Bronchial epithelial cell (primary cell): ENCODE results near the gene MYPN. TPM values are rescaled to one million over a fixed set of nuclear protein-coding genes. Genes with fewer than 3 reads are reported as not detected.

Experiments
- DNase-seq: peaks from one replicate; pipeline ENCODE4 v3.0.0-alpha.2; 2010; ENCODE audit warnings: low read depth
- FAIRE-seq: peaks from 2 replicates; lab custom pipeline; 2011; peaks lifted over from hg19 to GRCh38; lab: Jason Lieb, UNC
- H3K27me3 ChIP-seq: 2 replicates; pipeline ENCODE4 v1.5.1; 2011; ENCODE audit warnings: low read length; ENCODE audit not compliant: control insufficient read depth, insufficient read depth
- H3K36me3 ChIP-seq: 2 replicates; pipeline ENCODE4 v1.5.1; 2011; ENCODE audit warnings: low read length; ENCODE audit not compliant: control insufficient read depth, insufficient read depth
- H3K4me3 ChIP-seq: 2 replicates; pipeline ENCODE4 v1.5.1; 2011; ENCODE audit warnings: mild to moderate bottlenecking, low read depth, low read length, control low read depth
- CTCF ChIP-seq: IDR thresholded peaks from 2 replicates; pipeline ENCODE4 v1.5.1; 2011; ENCODE audit warnings: mild to moderate bottlenecking, moderate library complexity, low read length, control low read depth, inconsistent platforms; ENCODE audit not compliant: insufficient read depth, severe bottlenecking
- total RNA-seq: library from RNA; depleted of rRNA; stranded (reverse); fragments of >200 nt; gene quantifications from 2 replicates; pipeline ENCODE4 v1.2.1, GENCODE V29; 2014

Gene MYPN
- total RNA-seq, 1 donor from 2014 or later = not detected

- H3K36me3 ChIP-seq = no peaks in the 10 kb centered on the region
- DNase-seq (no peak), FAIRE-seq (no peak)
- TF ChIP-seq CTCF = no peak
- no peak overlapping the region for H3K4me3 ChIP-seq
- no peaks in the 10 kb centered on the region for H3K27me3 ChIP-seq
Measured at GRCh38 chr10:68144709-68145108, 35.4 kb downstream of the MYPN start.

- no peak for FAIRE-seq
- no peak for DNase-seq
- no peaks in the 10 kb centered on the region for H3K36me3 ChIP-seq
- no peak for TF ChIP-seq CTCF
- H3K4me3 ChIP-seq = no peak overlapping the region
- H3K27me3 ChIP-seq = no peaks in the 10 kb centered on the region
Measured at GRCh38 chr10:68145705-68146104, 36.4 kb downstream of the MYPN start.

GRCh38 chr10:68146133-68146532 lies 36.8 kb downstream of the MYPN start:
- no peak for TF ChIP-seq CTCF
- Histone ChIP-seq H3K27me3 (no peaks in the 10 kb centered on the region), H3K4me3 (no peak overlapping the region), H3K36me3 (no peaks in the 10 kb centered on the region)
- DNase-seq (no peak), FAIRE-seq (no peak)

- Histone ChIP-seq H3K4me3 (no peak overlapping the region), H3K27me3 (no peaks in the 10 kb centered on the region), H3K36me3 (no peaks in the 10 kb centered on the region)
- FAIRE-seq (no peak), DNase-seq (no peak)
- TF ChIP-seq CTCF = no peak
Measured at GRCh38 chr10:68151453-68151852, 42.2 kb downstream of the MYPN start.

- FAIRE-seq (peak; percentile 52), DNase-seq (peak; percentile 99)
- Histone ChIP-seq H3K36me3 (no peaks in the 10 kb centered on the region), H3K4me3 (no peak overlapping the region), H3K27me3 (no peaks in the 10 kb centered on the region)
- no peak for TF ChIP-seq CTCF
Measured at GRCh38 chr10:68153473-68154210, 44.4 kb downstream of the MYPN start.

GRCh38 chr10:68154211-68154497 lies 44.9 kb downstream of the MYPN start:
- H3K27me3 ChIP-seq = no peaks in the 10 kb centered on the region
- FAIRE-seq (no peak), DNase-seq (no peak)
- no peaks in the 10 kb centered on the region for H3K36me3 ChIP-seq
- TF ChIP-seq CTCF = no peak
- H3K4me3 ChIP-seq = no peak overlapping the region
